WERI-Rb-1 (cell line): ENCODE results near the gene KDM4B.
"Not testable (repeated sequence)": the region's sequence is repeated elsewhere in the genome, so short reads cannot be mapped to it uniquely, and the experiment has no call there.

Experiments used
- DNase-seq: peaks from one replicate; pipeline ENCODE4 v3.0.0-alpha.2; 2020
- H3K27ac ChIP-seq: fragments of 250-450 bp; sonication (Bioruptor Pico); 2 replicates; pipeline ENCODE4 v1.5.1; 2020; ENCODE audit warnings: mild to moderate bottlenecking, moderate library complexity
- H3K27me3 ChIP-seq: fragments of 250-450 bp; sonication (Bioruptor Pico); 2 replicates; pipeline ENCODE4 v1.5.1; 2021; ENCODE audit warnings: mild to moderate bottlenecking, low read depth, moderate library complexity; ENCODE audit not compliant: insufficient read depth, severe bottlenecking
- H3K36me3 ChIP-seq: fragments of 250-450 bp; sonication (Bioruptor Pico); 2 replicates; pipeline ENCODE4 v1.5.1; 2020; ENCODE audit warnings: mild to moderate bottlenecking, moderate library complexity
- H3K4me3 ChIP-seq: 2 replicates; pipeline ENCODE4 v1.5.1; 2011; ENCODE audit warnings: low read depth, mild to moderate bottlenecking, control low read depth, low read length
- H3K9me3 ChIP-seq: fragments of 250-450 bp; sonication (Bioruptor Pico); 2 replicates; pipeline ENCODE4 v1.5.1; 2021; ENCODE audit warnings: mild to moderate bottlenecking, moderate library complexity; ENCODE audit not compliant: severe bottlenecking
- CTCF ChIP-seq: IDR thresholded peaks from 2 replicates; pipeline ENCODE4 v1.5.1; 2011; ENCODE audit warnings: low read depth, mild to moderate bottlenecking, control low read depth, inconsistent platforms, low read length

Gene KDM4B

GRCh38 chr19:4932711-4933110, 36.2 kb upstream of the KDM4B start:
- H3K9me3 ChIP-seq, result no peaks in the 10 kb centered on the region
- no peak overlapping the region for H3K27ac ChIP-seq

GRCh38 chr19:4933528-4933927, 35.4 kb upstream of the KDM4B start:
- no peak for DNase-seq
- Histone ChIP-seq H3K36me3 (peaks cover 96% of the 10 kb centered on the region), H3K27ac (no peak overlapping the region), H3K27me3 (no peaks in the 10 kb centered on the region), H3K9me3 (no peaks in the 10 kb centered on the region), H3K4me3 (no peak overlapping the region)
- no peak for TF ChIP-seq CTCF

More at GRCh38 chr19:4932711-4933110, 36.2 kb upstream of the KDM4B start:
- Histone ChIP-seq H3K27me3 (no peaks in the 10 kb centered on the region), H3K4me3 (no peak overlapping the region), H3K36me3 (peaks cover 97% of the 10 kb centered on the region)
- no peak for TF ChIP-seq CTCF
- no peak for DNase-seq

GRCh38 chr19:4935444-4935843, 33.5 kb upstream of the KDM4B start:
- no peak for TF ChIP-seq CTCF
- peaks cover 95% of the 10 kb centered on the region for H3K36me3 ChIP-seq
- no peak overlapping the region for H3K27ac ChIP-seq
- no peak for DNase-seq
- H3K4me3 ChIP-seq, result no peak overlapping the region
- H3K9me3 ChIP-seq, result no peaks in the 10 kb centered on the region
- H3K27me3 ChIP-seq, result no peaks in the 10 kb centered on the region

- TF ChIP-seq CTCF, result no peak
- Histone ChIP-seq H3K27me3 (no peaks in the 10 kb centered on the region), H3K4me3 (no peak overlapping the region), H3K9me3 (no peaks in the 10 kb centered on the region), H3K27ac (no peak overlapping the region), H3K36me3 (peaks cover 93% of the 10 kb centered on the region)
- no peak for DNase-seq
Observed at GRCh38 chr19:4937060-4937459, 31.9 kb upstream of the KDM4B start.

- peaks cover 93% of the 10 kb centered on the region for H3K36me3 ChIP-seq
- H3K27ac ChIP-seq, H3K9me3 ChIP-seq, H3K27me3 ChIP-seq, DNase-seq, H3K4me3 ChIP-seq: not testable (repeated sequence)
Observed at GRCh38 chr19:4938461-4938860, 30.5 kb upstream of the KDM4B start.

GRCh38 chr19:4939466-4939865, 29.4 kb upstream of the KDM4B start:
- TF ChIP-seq CTCF, result no peak
- H3K27ac ChIP-seq, result no peak overlapping the region
- H3K27me3 ChIP-seq, result no peaks in the 10 kb centered on the region
- H3K9me3 ChIP-seq, result no peaks in the 10 kb centered on the region
- H3K36me3 ChIP-seq, result peaks cover 95% of the 10 kb centered on the region
- DNase-seq, result no peak
- H3K4me3 ChIP-seq, result no peak overlapping the region

GRCh38 chr19:4941638-4942169, 27.2 kb upstream of the KDM4B start:
- not testable (repeated sequence) for H3K4me3 ChIP-seq, H3K27ac ChIP-seq, H3K27me3 ChIP-seq, DNase-seq, H3K9me3 ChIP-seq
- H3K36me3 ChIP-seq, result peaks cover 95% of the 10 kb centered on the region

- H3K27me3 ChIP-seq, H3K4me3 ChIP-seq, H3K9me3 ChIP-seq, DNase-seq: not testable (repeated sequence)
- Histone ChIP-seq H3K36me3 (peaks cover 90% of the 10 kb centered on the region), H3K27ac (peak overlapping the region; percentile 78)
Observed at GRCh38 chr19:4950650-4951049, 18.3 kb upstream of the KDM4B start.
